HepG2 (cell line): Measurements from ENCODE around the gene ORC3. TPM values are rescaled to one million over a fixed set of nuclear protein-coding genes. Genes with fewer than 3 reads are reported as not detected.

Source experiments
- BRCA1 ChIP-seq: sonication (generic); formaldehyde crosslinking; IDR thresholded peaks from 2 replicates; pipeline ENCODE4 v1.4.0; 2020; ENCODE audit warnings: missing genetic modification reagents
- GPN1 ChIP-seq: sonication (generic); formaldehyde crosslinking; IDR thresholded peaks from 2 replicates; pipeline ENCODE4 v1.5.1; 2020; ENCODE audit warnings: missing genetic modification reagents, borderline replicate concordance
- JARID2 ChIP-seq: sonication (generic); formaldehyde crosslinking; IDR thresholded peaks from 2 replicates; pipeline ENCODE4 v1.8.1; 2023; ENCODE audit warnings: missing genetic modification reagents, inconsistent platforms; ENCODE audit not compliant: insufficient replicate concordance
- JUN ChIP-seq: sonication (generic); formaldehyde crosslinking; IDR thresholded peaks from 2 replicates; pipeline ENCODE4 v1.4.0; 2020; ENCODE audit warnings: mild to moderate bottlenecking, missing genetic modification reagents
- MAX ChIP-seq: IDR thresholded peaks from 2 replicates; pipeline ENCODE4 v1.6.1; 2012; ENCODE audit warnings: inconsistent platforms
- MIER2 ChIP-seq: IDR thresholded peaks from 2 replicates; pipeline ENCODE4 v1.6.1; 2016; ENCODE audit warnings: missing biosample characterization, missing genetic modification reagents
- NR2C2 ChIP-seq: sonication (generic); formaldehyde crosslinking; IDR thresholded peaks from 2 replicates; pipeline ENCODE4 v1.4.0; 2020; ENCODE audit warnings: missing genetic modification reagents, mild to moderate bottlenecking, moderate library complexity, borderline replicate concordance
- PAF1 ChIP-seq: IDR thresholded peaks from 2 replicates; pipeline ENCODE4 v1.6.1; 2016; ENCODE audit warnings: missing genetic modification reagents, missing compliant biosample characterization
- PHF5A ChIP-seq: IDR thresholded peaks from one replicate; pipeline ENCODE4 v1.6.1; 2018; ENCODE audit warnings: low read depth, missing genetic modification reagents; ENCODE audit not compliant: unreplicated experiment
- PRDM4 ChIP-seq: sonication (generic); formaldehyde crosslinking; IDR thresholded peaks from 2 replicates; pipeline ENCODE4 v1.9.0; 2021; ENCODE audit warnings: missing genetic modification reagents, borderline replicate concordance
- PRMT3 ChIP-seq: sonication (generic); formaldehyde crosslinking; IDR thresholded peaks from 2 replicates; pipeline ENCODE4 v1.8.1; 2022; ENCODE audit warnings: low read depth, mild to moderate bottlenecking, moderate library complexity, missing genetic modification reagents, borderline replicate concordance
- RCOR2 ChIP-seq: IDR thresholded peaks from 2 replicates; pipeline ENCODE4 v1.6.1; 2016; ENCODE audit warnings: missing biosample characterization, missing genetic modification reagents
- SRSF9 ChIP-seq: fragments of 200-400 bp; formaldehyde crosslinking; IDR thresholded peaks from 2 replicates; pipeline ENCODE4 v1.6.1; 2018; ENCODE audit warnings: borderline replicate concordance, mild to moderate bottlenecking, low read depth, low read length; ENCODE audit not compliant: insufficient read depth, poor library complexity, severe bottlenecking
- TARDBP ChIP-seq: sonication (generic); formaldehyde crosslinking; IDR thresholded peaks from 2 replicates; pipeline ENCODE4 v1.8.0; 2022; ENCODE audit warnings: mild to moderate bottlenecking, missing genetic modification reagents
- TCF12 ChIP-seq, 2 experiments: fragments of 450-650 bp in 1 of 2; sonication (generic) in 1 of 2; formaldehyde crosslinking in 1 of 2; IDR thresholded peaks; 2 replicates each; pipeline versions ENCODE4 v1.6.1 to v1.8.0; 2017 to 2022; ENCODE audit warnings: antibody characterized with exemption in 1 of 2, mild to moderate bottlenecking in 1 of 2, missing genetic modification reagents in 1 of 2, moderate library complexity in 1 of 2
- THAP11 ChIP-seq: IDR thresholded peaks from 2 replicates; pipeline ENCODE4 v1.6.1; 2016; ENCODE audit warnings: missing biosample characterization, missing genetic modification reagents
- UBTF ChIP-seq: sonication (generic); formaldehyde crosslinking; IDR thresholded peaks from 2 replicates; pipeline ENCODE4 v1.4.0; 2020; ENCODE audit warnings: mild to moderate bottlenecking, missing genetic modification reagents
- ZNF263 ChIP-seq: sonication (generic); formaldehyde crosslinking; IDR thresholded peaks from 2 replicates; pipeline ENCODE4 v1.4.0; 2020; ENCODE audit warnings: missing genetic modification reagents
- ZNF484 ChIP-seq: sonication (generic); formaldehyde crosslinking; IDR thresholded peaks from 2 replicates; pipeline ENCODE4 v1.5.1; 2020; ENCODE audit warnings: mild to moderate bottlenecking, low read depth, missing genetic modification reagents, borderline replicate concordance
- ZNF543 ChIP-seq: sonication (generic); formaldehyde crosslinking; IDR thresholded peaks from 2 replicates; pipeline ENCODE4 v1.4.0; 2020; ENCODE audit warnings: mild to moderate bottlenecking, missing genetic modification reagents
- ZNF550 ChIP-seq: sonication (generic); formaldehyde crosslinking; IDR thresholded peaks from 2 replicates; pipeline ENCODE4 v1.4.0; 2020; ENCODE audit warnings: mild to moderate bottlenecking, missing genetic modification reagents, borderline replicate concordance
- ZNF678 ChIP-seq: sonication (generic); formaldehyde crosslinking; IDR thresholded peaks from 2 replicates; pipeline ENCODE4 v1.4.0; 2020; ENCODE audit warnings: mild to moderate bottlenecking, missing genetic modification reagents
- ZNF703 ChIP-seq: sonication (generic); formaldehyde crosslinking; IDR thresholded peaks from 2 replicates; pipeline ENCODE4 v1.5.1; 2020; ENCODE audit warnings: missing genetic modification reagents, mild to moderate bottlenecking, moderate library complexity, borderline replicate concordance
- ZNF746 ChIP-seq: sonication (generic); formaldehyde crosslinking; IDR thresholded peaks from 2 replicates; pipeline ENCODE4 v1.8.0; 2022; ENCODE audit warnings: mild to moderate bottlenecking, missing genetic modification reagents
- polyA plus RNA-seq, 8 experiments: library from polyadenylated mRNA; depleted of rRNA in 3 of 8; stranded (reverse) in 7 of 8; unstranded in 1 of 8; fragments of >200 nt; fragmentation: Illumina TruSeq in 4 of 8; extraction: Trizol in 4 of 8; gene quantifications; 2 replicates each; pipeline versions ENCODE4 v1.2.1 to v1.2.3, GENCODE V29; 2011 to 2016; ENCODE audit warnings: low read depth in 4 of 8, missing spikeins in 1 of 8, mixed read lengths in 1 of 8; ENCODE audit not compliant: insufficient read depth in 1 of 8
- total RNA-seq, 5 experiments: library from RNA; depleted of rRNA; stranded (reverse); fragments of >200 nt; fragmentation: Illumina TruSeq; extraction: Trizol; gene quantifications; 2 replicates each; pipeline ENCODE4 v1.2.3, GENCODE V29; 2016; ENCODE audit warnings: low read depth in 1 of 5
- TF ChIP-seq, protein P1 (sequence below): sonication (generic); formaldehyde crosslinking; IDR thresholded peaks from 2 replicates; pipeline ENCODE4 v1.8.1; 2023; ENCODE audit warnings: missing genetic modification reagents, mild to moderate bottlenecking, borderline replicate concordance

Gene ORC3
- total and polyA plus RNA-seq, 2 of the 13 experiments (the other 11 are each of a cell fraction or from before 2014, with no cell fraction given): 21.8 to 43.5 TPM

DNA sequence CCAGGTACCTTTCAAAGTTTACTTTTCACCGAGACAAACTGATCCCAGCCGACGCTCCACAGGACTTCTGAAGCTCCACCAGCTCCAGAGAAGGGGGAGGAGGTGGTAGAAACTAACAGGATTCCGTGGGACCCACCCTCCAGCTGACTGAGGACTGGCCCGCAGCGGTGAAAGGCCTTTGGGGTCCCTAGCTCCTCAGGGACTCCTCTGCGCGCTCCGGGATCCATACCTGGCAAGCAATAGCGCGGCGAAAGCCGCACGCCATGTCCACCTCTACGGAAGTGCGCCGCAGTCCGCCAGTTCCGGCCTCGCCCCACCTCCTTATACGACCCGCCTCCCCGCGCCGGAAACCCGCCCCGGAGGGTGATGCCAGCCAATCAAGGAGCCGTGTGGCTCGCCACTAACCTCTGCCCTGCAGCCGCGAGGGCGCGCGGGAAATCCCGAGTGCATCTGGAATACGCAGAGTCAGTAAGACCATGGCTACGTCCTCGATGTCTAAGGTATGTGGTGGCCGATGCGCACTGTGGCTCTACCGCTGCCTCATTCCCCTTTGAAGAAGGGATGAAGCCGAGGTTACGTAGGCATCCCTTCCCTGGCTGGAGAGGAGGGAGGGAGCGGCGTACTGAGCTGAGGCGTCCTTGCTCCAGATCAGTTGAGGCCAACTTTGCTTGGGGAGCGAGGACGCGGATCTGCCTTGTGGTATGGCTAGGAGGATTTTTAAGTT, at the start of gene ORC3, which contains the start of gene RARS2 (continued):
- TF ChIP-seq PRMT3: peak; percentile 47; the same call in 1 of the 2 replicates
- TF ChIP-seq TARDBP (CRISPR knock-in tag): peak; percentile 36; the same call in 1 of the 2 replicates
- peak; percentile 94 for TF ChIP-seq MAX
- no peak for TF ChIP-seq SRSF9
- no peak for TF ChIP-seq PRDM4 (CRISPR knock-in tag)
- TF ChIP-seq ZNF263: peak; percentile 63; the same call in 1 of the 2 replicates
- no peak; the same call in 1 of the 2 replicates for TF ChIP-seq JUN (CRISPR knock-in tag)
- no peak for TF ChIP-seq PHF5A (CRISPR knock-in tag)
- TF ChIP-seq NR2C2 (CRISPR knock-in tag): peak; percentile 99
- no peak for TF ChIP-seq GPN1 (CRISPR knock-in tag)
- no peak for TF ChIP-seq TCF12 (IDR thresholded peaks at IDR 0.05)
- no peak for TF ChIP-seq TCF12 (CRISPR knock-in tag; IDR thresholded peaks at IDR 0.05)
- no peak for TF ChIP-seq ZNF550
- peak; percentile 93 for TF ChIP-seq THAP11 (CRISPR knock-in tag)
- TF ChIP-seq BRCA1 (CRISPR knock-in tag): no peak
- no peak for TF ChIP-seq JARID2 (CRISPR knock-in tag)
- peak; percentile 38; the same call in 1 of the 2 replicates for TF ChIP-seq UBTF
- TF ChIP-seq MIER2 (CRISPR knock-in tag): peak; percentile 19; the same call in 1 of the 2 replicates
- TF ChIP-seq ZNF543 (CRISPR knock-in tag): 0 out of 2 replicates have a peak, but pooled peaks have one; percentile 22
- no peak for TF ChIP-seq PAF1
- TF ChIP-seq, protein P1, sequence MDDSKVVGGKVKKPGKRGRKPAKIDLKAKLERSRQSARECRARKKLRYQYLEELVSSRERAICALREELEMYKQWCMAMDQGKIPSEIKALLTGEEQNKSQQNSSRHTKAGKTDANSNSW (CRISPR knock-in tag): no peak
- TF ChIP-seq ZNF678: no peak
- TF ChIP-seq ZNF703: no peak
- no peak for TF ChIP-seq RCOR2 (CRISPR knock-in tag)
- no peak for TF ChIP-seq ZNF484
- TF ChIP-seq ZNF746 (CRISPR knock-in tag): peak; percentile 48; the same call in 1 of the 2 replicates
